ENCODE data around the gene C3AR1. TPM values are rescaled to one million over a fixed set of nuclear protein-coding genes. Genes with fewer than 3 reads are reported as not detected.
A peak's percentile ranks its signal among the peaks of the same experiment; 100 is the strongest.
"Not testable (repeated sequence)": the region's sequence is repeated elsewhere in the genome, so short reads cannot be mapped to it uniquely, and the experiment has no call there.

C3AR1 gene
- polyA plus RNA-seq, 1 donor = 3.6 TPM

GRCh38 chr12:8028267-8028666 is 37.9 kb downstream of the C3AR1 start:
- DNase-seq = no peak

- no peak for DNase-seq
These were observed 38.3 kb downstream of the C3AR1 start for GRCh38 chr12:8027856-8028255.

GRCh38 chr12:8026291-8026900 is 39.8 kb downstream of the C3AR1 start:
- peak; percentile 100 for DNase-seq

GRCh38 chr12:8018666-8019581 is 47.2 kb downstream of the C3AR1 start:
- DNase-seq = peak; percentile 34

GRCh38 chr12:8018213-8018612 is 47.9 kb downstream of the C3AR1 start:
- DNase-seq = not testable (repeated sequence)

- no peak for DNase-seq
These were observed 51.3 kb downstream of the C3AR1 start for GRCh38 chr12:8014836-8015235.

- DNase-seq = no peak
These were observed 53.4 kb downstream of the C3AR1 start for GRCh38 chr12:8012651-8013309.

GRCh38 chr12:8011331-8011730 is 54.8 kb downstream of the C3AR1 start:
- no peak for DNase-seq

Other genes with a start within 250 kb of the C3AR1 start
- 0.67 TPM for gene SLC2A14, start 193.4 kb downstream of the C3AR1 start, polyA plus RNA-seq (ENCODE audit: insufficient read length)
- gene SLC2A3, start 130.2 kb downstream of the C3AR1 start, polyA plus RNA-seq (ENCODE audit: insufficient read length) = 21.1 TPM
- gene FOXJ2, start 33.6 kb downstream of the C3AR1 start, polyA plus RNA-seq (ENCODE audit: insufficient read length) = 25.9 TPM
- gene NECAP1, start 15.9 kb upstream of the C3AR1 start, polyA plus RNA-seq (ENCODE audit: insufficient read length) = 37.1 TPM
- gene CLEC4A, start 57.3 kb upstream of the C3AR1 start, polyA plus RNA-seq (ENCODE audit: insufficient read length) = 3.5 TPM
- gene ZNF705A, start 90.7 kb upstream of the C3AR1 start, polyA plus RNA-seq (ENCODE audit: insufficient read length) = not detected
- 3.8 TPM for gene FAM90A1, start 161.3 kb upstream of the C3AR1 start, polyA plus RNA-seq (ENCODE audit: insufficient read length)